ENCODE data around the gene TACO1. TPM values are rescaled to one million over a fixed set of nuclear protein-coding genes. Genes with fewer than 3 reads are reported as not detected.

TACO1 gene
- total and polyA plus RNA-seq, 10 of the 15 experiments (the other 5 are each of a cell fraction or from before 2014, with no cell fraction given), result 8.5 to 38.6 (median 27.0) TPM

- TF ChIP-seq RELA (IDR thresholded peaks at IDR 0.05; ENCODE audit: borderline replicate concordance, partially characterized antibody) (no peak), TCF12 (IDR thresholded peaks at IDR 0.05; ENCODE audit: low read depth, low read length) (no peak), EED (IDR thresholded peaks at IDR 0.05; ENCODE audit: low read depth) (no peak), BMI1 (IDR thresholded peaks at IDR 0.05; ENCODE audit: borderline replicate concordance) (no peak), NFXL1 (IDR thresholded peaks at IDR 0.05; ENCODE audit: borderline replicate concordance) (no peak)
Observed at GRCh38 chr17:63640038-63640437, 39.3 kb downstream of the TACO1 start (continued).

GRCh38 chr17:63641692-63642448 lies 41.2 kb downstream of the TACO1 start:
- Histone ChIP-seq H3K27me3 (replicated peaks in 1 of 2; ENCODE audit: control insufficient read depth in 2 of 2, insufficient read depth in 2 of 2, low read length in 1 of 2) (no peaks in the 10 kb centered on the region), H3K27ac (ENCODE audit: control insufficient read depth, insufficient read depth) (no peak overlapping the region), H3K9ac (ENCODE audit: control insufficient read depth, insufficient read depth, low read length) (no peak overlapping the region), H4K20me1 (ENCODE audit: control insufficient read depth, insufficient read depth) (no peaks in the 10 kb centered on the region), H2AFZ (ENCODE audit: control insufficient read depth, low read depth, low read length) (no peak overlapping the region), H3K9me3 (replicated peaks; ENCODE audit: control insufficient read depth, insufficient read depth, low read length) (no peaks in the 10 kb centered on the region), H3K79me2 (ENCODE audit: control insufficient read depth, insufficient read depth, low read length) (0 out of 2 replicates have a peak, but pooled peaks cover under 1% of the 10 kb centered on the region), H3K36me3 (ENCODE audit: control insufficient read depth in 2 of 2, insufficient read depth in 2 of 2, low read length in 1 of 2) (peaks cover 0 to 6% of the 10 kb centered on the region in 2 experiments; a peak in 3 of 4 replicates), H3K4me1 (ENCODE audit: control insufficient read depth, insufficient read depth, low read length) (peaks cover 19% of the 10 kb centered on the region), H3K4me3 (no peak overlapping the region), H3K4me2 (ENCODE audit: control insufficient read depth, insufficient read depth) (no peak overlapping the region)
- CTCF ChIA-PET, result interaction anchor here (1.0 to 2.3 kb wide), 3 partner anchors 9 to 39 kb away, joined by 3 to 5 read pairs (median 4); no protein-coding TSS in a partner anchor
- FAIRE-seq (no peak), DNase-seq (ENCODE audit: low read depth, low spot score) (no peak), ATAC-seq (no peak)
- no peak for TF ChIP-seq SREBF1 (IDR thresholded peaks at IDR 0.05; ENCODE audit: low read length)
- no peak for TF ChIP-seq ZNF687 (IDR thresholded peaks at IDR 0.05)
- TF ChIP-seq ZNF622 (IDR thresholded peaks at IDR 0.05), result no peak
- no peak for TF ChIP-seq NRF1 (conservative IDR thresholded peaks at IDR 0.05; ENCODE audit: low read depth, low read length)
- no peak for TF ChIP-seq E4F1 (IDR thresholded peaks at IDR 0.05; ENCODE audit: borderline replicate concordance, partially characterized antibody)
- TF ChIP-seq SPI1 (IDR thresholded peaks at IDR 0.05; ENCODE audit: borderline replicate concordance, insufficient read depth, low read depth, low read length), result peak; percentile 22; the same call in 1 of the 2 replicates
- TF ChIP-seq ATF3 (IDR thresholded peaks at IDR 0.05; ENCODE audit: borderline replicate concordance, extremely low read depth, low read depth, low read length), result no peak
- intact Hi-C loops (cut with micrococcal nuclease; ENCODE audit: unreplicated experiment) (no loop called here), in situ Hi-C loops (cut with MboI) (no loop called here)
- SMC1A ChIA-PET (ENCODE audit: uncharacterized antibody, unreplicated experiment), result interaction anchor here (2.6 kb wide), 1 partner anchor 17 kb away, joined by 9 read pairs; no protein-coding TSS in a partner anchor
- 96% methylated on average over 4 of the region's 4 CpGs for WGBS (ENCODE audit: insufficient coverage, insufficient replicate concordance, low lambda C conversion rate, missing lambda C conversion rate)
- POLR2A ChIA-PET, result interaction anchor here (0.7 to 1.0 kb wide), 2 partner anchors 20 to 133 kb away, joined by 4 to 5 read pairs; partner anchors contain the start of gene MAP3K3
- RAD21 ChIA-PET (ENCODE audit: unreplicated experiment), result no interaction called here
- BruUV-seq (replicated peaks), result no TSS peak
